HG03354 (cell line): ENCODE measurements around the gene WDR64.
A peak's percentile ranks its signal among the peaks of the same experiment; 100 is the strongest.
"Not testable (repeated sequence)": the region's sequence is repeated elsewhere in the genome, so short reads cannot be mapped to it uniquely, and the experiment has no call there.

Source experiments
- ATAC-seq: cut with Tn5 transposase; IDR thresholded peaks from one replicate; pipeline ENCODE4 v1.9.1; 2021; ENCODE audit warnings: mild to moderate bottlenecking; ENCODE audit not compliant: unreplicated experiment, poor library complexity, severe bottlenecking

WDR64 gene

DNA sequence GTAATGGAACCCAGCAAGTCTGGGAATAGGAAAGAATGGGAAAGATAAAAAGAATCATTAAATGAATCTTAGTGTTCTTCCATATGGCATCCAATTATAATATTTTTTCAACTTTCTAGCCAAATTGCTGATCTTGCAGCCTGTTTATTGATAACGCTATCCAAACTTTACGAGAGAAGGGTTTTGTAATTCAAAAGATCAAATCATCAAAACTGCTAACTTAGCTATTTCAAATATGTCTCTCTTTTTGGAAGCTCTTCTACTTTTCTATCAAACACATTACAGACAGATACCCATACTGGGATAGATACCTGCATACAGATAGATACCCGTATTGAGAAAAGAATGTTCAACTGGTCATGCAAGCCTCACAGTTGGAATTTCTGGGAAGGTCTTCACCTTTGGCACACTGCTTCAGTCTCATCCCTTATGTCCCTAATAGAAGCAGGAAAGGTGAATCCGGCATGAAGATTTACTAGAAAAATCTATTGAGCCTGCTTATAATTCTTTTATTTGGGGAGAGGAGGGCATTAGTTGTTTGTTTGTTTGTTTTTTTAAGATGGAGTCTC, 120.9 kb downstream of the WDR64 start:
- no peak for ATAC-seq

GRCh38 chr1:241773991-241774390, 121.9 kb downstream of the WDR64 start:
- no peak for ATAC-seq

DNA sequence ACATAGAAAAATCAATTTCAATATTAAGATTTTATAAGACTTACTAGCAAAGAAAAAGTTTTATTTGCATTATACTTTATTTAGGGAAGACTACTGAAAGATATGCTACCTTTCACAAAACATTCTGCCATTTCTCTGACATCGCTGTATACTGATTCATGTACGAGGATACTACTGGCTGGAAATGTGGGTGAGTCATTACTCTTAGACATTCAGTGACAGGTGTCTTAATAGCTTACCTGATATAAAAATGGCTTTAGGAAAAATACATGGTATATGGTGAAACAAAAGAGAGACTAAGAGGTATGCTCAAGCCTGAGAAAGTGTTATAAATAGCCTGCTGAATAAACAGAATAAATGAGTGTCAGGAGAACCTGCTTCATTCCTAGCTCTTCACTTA, 122.9 kb downstream of the WDR64 start:
- no peak for ATAC-seq

DNA sequence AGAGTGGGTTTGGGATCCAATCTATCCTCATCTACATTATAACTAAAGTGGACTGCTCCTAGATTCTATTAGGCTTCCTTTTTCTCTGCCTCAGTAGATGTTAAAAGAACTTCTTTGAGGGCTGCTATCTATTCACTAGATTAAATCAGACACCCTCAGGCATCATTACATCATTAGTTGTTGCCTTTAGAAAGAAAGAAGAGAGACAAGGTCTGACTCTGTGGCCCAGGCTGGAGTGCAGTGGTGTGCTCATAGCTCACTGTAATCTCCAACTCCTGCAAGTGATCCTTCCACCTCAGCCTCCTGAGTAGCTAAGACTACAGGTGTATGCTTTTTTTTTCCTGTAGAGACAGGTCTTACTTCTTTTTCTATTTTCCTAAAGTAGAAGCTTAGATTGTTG, 124.8 kb downstream of the WDR64 start:
- no peak for ATAC-seq

GRCh38 chr1:241778117-241778516, 126.0 kb downstream of the WDR64 start:
- ATAC-seq = no peak

DNA sequence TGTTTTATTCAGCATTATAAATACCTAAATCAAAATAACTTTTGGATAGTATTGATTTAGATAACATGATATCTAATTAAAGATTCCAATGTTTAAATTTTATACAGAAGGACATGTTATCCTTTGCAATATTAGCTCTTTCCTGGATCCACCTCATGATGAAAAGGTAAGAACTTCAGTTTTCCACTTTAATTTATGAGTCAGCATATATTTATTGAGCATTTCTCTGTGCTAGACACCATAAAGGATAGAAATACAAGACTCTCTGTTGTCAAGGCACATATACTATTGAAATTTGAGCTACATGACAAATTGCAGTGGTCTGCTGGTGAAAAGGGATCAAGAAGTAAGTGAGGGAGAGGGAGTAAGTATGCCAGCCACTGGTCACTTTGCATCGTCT, 127.8 kb downstream of the WDR64 start:
- ATAC-seq = no peak

DNA sequence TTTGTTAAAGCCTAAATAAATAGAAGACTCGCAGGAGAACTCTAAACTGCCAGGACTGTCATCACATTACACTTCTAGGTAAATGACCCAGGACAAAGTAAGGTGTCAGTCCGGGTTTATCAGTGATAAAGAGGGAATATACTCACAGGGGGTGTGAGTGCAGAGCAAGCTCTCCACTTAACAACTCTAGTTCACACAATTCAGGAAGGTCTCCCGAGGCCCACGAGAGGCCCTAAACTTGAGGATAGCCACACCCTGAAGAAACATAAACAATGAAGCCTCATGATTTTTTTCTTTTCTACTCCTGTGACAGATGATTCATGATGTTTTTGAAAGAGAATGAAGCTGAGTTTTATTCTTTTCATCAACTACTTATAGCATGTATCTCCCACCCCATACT, 130.3 kb downstream of the WDR64 start:
- no peak for ATAC-seq

- no peak for ATAC-seq
Observed at GRCh38 chr1:241787691-241788090, 135.6 kb downstream of the WDR64 start.

- ATAC-seq = no peak
Observed at GRCh38 chr1:241789061-241789460, 137.0 kb downstream of the WDR64 start.

- no peak for ATAC-seq
Observed at GRCh38 chr1:241799416-241799815, 147.3 kb downstream of the WDR64 start.

DNA sequence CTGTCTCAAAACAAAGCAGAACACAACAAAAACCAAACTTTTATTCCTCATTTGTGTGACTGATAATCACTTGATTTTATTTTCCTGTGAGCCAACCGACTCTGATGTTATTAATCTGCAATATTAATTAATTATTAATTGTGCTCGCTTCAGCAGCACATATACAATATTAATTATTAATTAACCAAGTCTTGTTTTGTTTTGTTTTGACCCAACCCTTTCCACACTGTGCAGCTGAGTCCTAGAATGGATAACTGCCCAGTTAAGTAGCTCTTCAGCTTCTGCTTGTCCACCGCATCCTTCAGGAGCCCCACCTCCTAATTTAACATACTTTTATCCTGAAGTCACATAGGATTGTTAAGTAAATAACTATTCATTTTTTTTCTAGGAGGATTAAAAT, 148.6 kb downstream of the WDR64 start:
- peak; percentile 78 for ATAC-seq

DNA sequence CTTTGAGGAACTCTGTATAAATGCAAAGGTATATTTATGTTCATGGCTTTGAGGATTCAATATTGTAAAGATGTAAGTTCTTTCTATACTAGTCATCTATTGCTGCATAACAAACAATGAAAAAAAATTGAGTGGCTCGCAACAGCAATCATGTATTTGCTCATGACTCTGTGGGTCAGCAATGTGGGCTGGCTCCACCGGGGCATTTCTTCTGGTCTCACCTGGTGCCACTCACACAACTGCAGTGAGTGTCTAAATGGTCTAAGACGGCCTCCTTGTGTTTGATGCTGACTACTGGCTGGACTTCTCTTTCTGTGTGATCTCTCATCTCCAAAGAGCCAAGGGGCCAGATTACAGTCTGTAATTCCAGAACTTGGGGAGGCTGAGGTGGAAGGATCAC, 150.8 kb downstream of the WDR64 start:
- no peak for ATAC-seq

DNA sequence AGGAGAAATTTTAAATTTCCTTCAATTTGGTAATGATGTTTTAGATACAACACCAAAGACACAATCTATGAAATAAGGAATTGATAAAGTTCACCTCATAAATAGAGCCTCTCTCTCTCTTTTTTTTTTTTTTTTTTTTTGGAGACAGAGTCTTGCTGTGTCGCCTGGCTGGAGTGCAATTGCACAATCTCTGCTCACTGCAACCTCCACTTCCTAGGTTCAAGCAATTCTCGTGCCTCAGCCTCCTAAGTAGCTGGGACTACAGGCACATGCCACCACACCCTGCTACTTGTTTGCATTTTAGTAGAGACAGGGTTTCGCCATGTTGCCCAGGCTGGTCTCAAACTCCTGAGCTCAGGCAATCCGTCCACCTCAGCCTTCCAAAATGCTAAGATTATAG, 152.6 kb downstream of the WDR64 start:
- not testable (repeated sequence) for ATAC-seq

- ATAC-seq = no peak
Observed at GRCh38 chr1:241808265-241808664, 156.2 kb downstream of the WDR64 start.

GRCh38 chr1:241810769-241811405, 158.8 kb downstream of the WDR64 start:
- ATAC-seq = peak; percentile 88

DNA sequence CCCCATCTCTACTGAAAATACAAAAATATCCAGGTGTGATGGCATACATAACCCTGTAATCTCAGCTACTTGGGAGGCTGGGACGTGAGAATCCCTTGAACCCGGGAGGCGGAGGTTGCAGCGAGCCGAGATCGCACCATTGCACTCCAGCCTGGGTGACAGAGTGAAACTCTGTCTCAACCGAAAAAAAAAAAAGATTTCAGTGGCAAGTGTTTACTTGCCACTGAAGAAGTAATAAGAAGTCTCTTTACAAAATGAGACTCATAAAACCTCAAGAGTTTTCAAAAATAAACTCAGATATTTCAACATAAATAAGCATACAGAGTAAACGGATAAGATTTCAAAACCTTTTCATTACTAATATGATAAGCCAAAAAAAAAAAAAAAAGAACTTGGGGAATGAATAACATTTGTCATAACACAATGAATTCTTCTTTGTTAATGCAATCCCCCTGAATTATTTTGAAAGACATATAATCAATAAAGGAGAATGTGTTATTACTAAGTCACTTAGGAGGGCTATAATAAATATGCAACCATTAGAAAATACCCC, 161.8 kb downstream of the WDR64 start:
- ATAC-seq = no peak

DNA sequence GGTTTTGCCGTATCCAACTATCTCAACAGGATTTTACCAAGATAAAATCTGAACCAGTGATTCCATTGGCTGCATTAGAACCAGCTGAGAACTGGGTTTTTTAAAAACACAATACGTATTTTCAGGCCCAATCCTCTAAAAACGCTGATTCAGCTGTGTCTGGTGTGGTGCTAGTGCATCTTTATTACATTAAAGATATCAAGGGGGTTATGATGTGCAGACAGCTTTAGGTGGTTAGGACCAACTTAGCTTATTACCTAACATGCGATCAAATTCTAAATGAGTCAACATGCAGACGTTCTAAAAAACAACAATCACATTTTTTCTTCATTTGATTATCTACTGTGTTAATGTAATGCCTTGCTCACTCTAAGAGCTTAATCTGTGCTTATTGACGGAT, 163.9 kb downstream of the WDR64 start:
- ATAC-seq = no peak

GRCh38 chr1:241817331-241817792, 165.3 kb downstream of the WDR64 start:
- ATAC-seq = no peak

GRCh38 chr1:241817956-241818612, 166.0 kb downstream of the WDR64 start:
- ATAC-seq = no peak

GRCh38 chr1:241819340-241819866, 167.3 kb downstream of the WDR64 start:
- no peak for ATAC-seq

GRCh38 chr1:241821363-241821762, 169.3 kb downstream of the WDR64 start:
- no peak for ATAC-seq
